ENCODE measurements around the gene KCNJ11.
"Not testable (repeated sequence)": the region's sequence is repeated elsewhere in the genome, so short reads cannot be mapped to it uniquely, and the experiment has no call there.

The KCNJ11 gene

GRCh38 chr11:17430616-17431015, 42.2 kb upstream of the KCNJ11 start:
- H3K4me3 ChIP-seq = no peak overlapping the region
- no peaks in the 10 kb centered on the region for H3K27me3 ChIP-seq
- no peaks in the 10 kb centered on the region for H3K9me3 ChIP-seq
- no peaks in the 10 kb centered on the region for H3K36me3 ChIP-seq
- H3K27ac ChIP-seq = peak overlapping the region; percentile 32 to 36
- peaks cover 0 to 21% (median 18%) of the 10 kb centered on the region in 4 donors for H3K4me1 ChIP-seq
- TF ChIP-seq, protein P1, sequence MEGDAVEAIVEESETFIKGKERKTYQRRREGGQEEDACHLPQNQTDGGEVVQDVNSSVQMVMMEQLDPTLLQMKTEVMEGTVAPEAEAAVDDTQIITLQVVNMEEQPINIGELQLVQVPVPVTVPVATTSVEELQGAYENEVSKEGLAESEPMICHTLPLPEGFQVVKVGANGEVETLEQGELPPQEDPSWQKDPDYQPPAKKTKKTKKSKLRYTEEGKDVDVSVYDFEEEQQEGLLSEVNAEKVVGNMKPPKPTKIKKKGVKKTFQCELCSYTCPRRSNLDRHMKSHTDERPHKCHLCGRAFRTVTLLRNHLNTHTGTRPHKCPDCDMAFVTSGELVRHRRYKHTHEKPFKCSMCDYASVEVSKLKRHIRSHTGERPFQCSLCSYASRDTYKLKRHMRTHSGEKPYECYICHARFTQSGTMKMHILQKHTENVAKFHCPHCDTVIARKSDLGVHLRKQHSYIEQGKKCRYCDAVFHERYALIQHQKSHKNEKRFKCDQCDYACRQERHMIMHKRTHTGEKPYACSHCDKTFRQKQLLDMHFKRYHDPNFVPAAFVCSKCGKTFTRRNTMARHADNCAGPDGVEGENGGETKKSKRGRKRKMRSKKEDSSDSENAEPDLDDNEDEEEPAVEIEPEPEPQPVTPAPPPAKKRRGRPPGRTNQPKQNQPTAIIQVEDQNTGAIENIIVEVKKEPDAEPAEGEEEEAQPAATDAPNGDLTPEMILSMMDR (IDR thresholded peaks at IDR 0.05) = no peak
- intact Hi-C loops (cut with DNase I; ENCODE audit: low total_unique reads) = no loop called here
- DNase-seq = no peak

GRCh38 chr11:17428925-17429324, 40.5 kb upstream of the KCNJ11 start:
- Histone ChIP-seq H3K9me3 (no peaks in the 10 kb centered on the region), H3K4me3 (no peak overlapping the region), H3K4me1 (peaks cover 0 to 21% (median 18%) of the 10 kb centered on the region in 4 donors), H3K36me3 (no peaks in the 10 kb centered on the region), H3K27me3 (no peaks in the 10 kb centered on the region), H3K27ac (no peak overlapping the region)
- DNase-seq = no peak
- TF ChIP-seq, protein P1 (IDR thresholded peaks at IDR 0.05) = no peak
- intact Hi-C loops (cut with DNase I; ENCODE audit: low total_unique reads) = no loop called here

- Histone ChIP-seq H3K36me3 (no peaks in the 10 kb centered on the region), H3K9me3 (no peaks in the 10 kb centered on the region), H3K27me3 (no peaks in the 10 kb centered on the region), H3K4me1 (peaks cover 0 to 21% (median 18%) of the 10 kb centered on the region in 4 donors), H3K27ac (no peak overlapping the region), H3K4me3 (no peak overlapping the region)
- intact Hi-C loops (cut with DNase I; ENCODE audit: low total_unique reads) = no loop called here
- DNase-seq = no peak
- TF ChIP-seq, protein P1 (IDR thresholded peaks at IDR 0.05) = no peak
Observed at GRCh38 chr11:17428261-17428660, 39.8 kb upstream of the KCNJ11 start.

DNA sequence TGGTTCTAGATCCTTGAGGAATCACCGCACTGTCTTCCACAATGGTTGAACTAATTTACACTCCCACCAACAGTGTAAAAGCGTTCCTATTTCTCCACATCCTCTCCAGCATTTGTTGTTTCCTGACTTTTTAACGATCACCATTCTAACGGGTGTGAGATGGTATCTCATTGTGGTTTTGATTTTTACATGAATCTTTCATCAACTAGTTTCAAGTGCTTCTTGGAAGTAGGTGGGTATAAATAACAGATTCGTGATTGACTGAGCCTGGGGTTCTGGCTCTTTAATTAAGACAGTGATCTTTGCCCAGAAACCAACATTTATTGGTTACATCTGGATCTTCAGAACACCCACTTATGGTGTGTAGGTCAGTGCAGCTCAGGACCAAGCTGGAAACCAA, 37.8 kb upstream of the KCNJ11 start:
- DNase-seq; H3K4me3 ChIP-seq; intact Hi-C loops (cut with DNase I; ENCODE audit: low total_unique reads); H3K27me3 ChIP-seq; H3K27ac ChIP-seq; H3K9me3 ChIP-seq; H3K36me3 ChIP-seq: not testable (repeated sequence)
- peaks cover 0 to 18% (median 10%) of the 10 kb centered on the region in 4 donors for H3K4me1 ChIP-seq

DNA sequence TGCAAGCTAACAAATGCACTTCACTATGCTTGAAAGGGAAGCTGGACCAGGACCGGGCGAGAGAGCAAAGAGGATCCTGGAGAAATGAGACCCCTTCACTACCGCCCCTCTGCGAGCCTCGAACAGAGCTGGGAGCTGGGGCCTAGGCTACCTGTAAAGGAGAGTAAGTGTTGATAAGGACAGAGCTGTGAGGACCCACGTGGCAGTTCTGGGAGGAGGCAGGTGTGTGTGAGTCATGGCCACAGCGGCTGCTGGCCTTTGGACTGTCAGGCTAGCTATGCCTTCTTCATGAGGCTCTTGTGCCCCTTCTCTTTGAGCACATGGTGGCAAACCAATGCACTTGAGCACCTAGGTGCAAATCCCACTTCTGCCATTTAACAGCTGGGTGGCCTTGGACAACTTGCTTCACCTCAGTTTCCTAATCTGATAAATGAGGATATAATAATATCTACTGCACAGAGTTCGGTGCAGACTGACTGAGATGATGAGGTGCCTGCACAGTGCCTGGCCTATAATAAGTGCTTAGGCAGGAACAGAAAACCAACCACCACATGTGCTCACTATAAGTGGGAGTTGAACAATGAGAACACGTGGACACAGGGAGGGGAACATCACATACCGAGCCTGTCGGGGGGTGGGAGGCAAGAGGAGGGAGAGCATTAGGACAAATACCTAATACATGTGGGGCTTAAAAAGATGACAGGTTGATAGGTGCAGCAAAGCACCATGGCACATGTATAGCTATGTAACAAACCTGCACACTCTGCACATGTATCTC, 35.3 kb upstream of the KCNJ11 start:
- TF ChIP-seq, protein P1 (IDR thresholded peaks at IDR 0.05) = no peak
- Histone ChIP-seq H3K4me3 (no peak overlapping the region), H3K4me1 (peaks cover 0 to 14% (median 1%) of the 10 kb centered on the region in 4 donors), H3K27ac (no peak overlapping the region), H3K27me3 (peaks cover 0 to 5% of the 10 kb centered on the region in 2 donors), H3K9me3 (no peaks in the 10 kb centered on the region), H3K36me3 (no peaks in the 10 kb centered on the region)
- no peak for DNase-seq
- intact Hi-C loops (cut with DNase I; ENCODE audit: low total_unique reads) = no loop called here

DNA sequence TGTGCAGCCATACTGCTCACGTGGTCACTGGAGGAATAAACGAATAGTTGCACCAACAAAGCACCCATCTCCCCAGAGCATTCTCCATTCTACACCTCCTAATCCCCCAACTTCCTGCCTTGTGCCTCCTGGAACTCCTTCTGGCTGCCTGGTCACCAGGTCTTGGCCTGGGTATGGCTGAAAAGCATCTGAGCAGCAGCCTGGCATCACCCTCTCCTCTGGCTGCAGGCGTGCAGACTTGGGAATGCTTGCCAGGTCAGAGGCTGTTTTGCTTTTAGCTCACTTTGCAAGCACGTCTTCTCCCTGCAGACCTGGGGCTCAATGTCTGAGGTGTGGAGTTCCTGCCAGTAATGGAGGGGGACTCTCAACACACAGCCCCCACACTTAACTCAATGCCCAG, 33.3 kb upstream of the KCNJ11 start:
- H3K36me3 ChIP-seq = no peaks in the 10 kb centered on the region
- no peak overlapping the region for H3K27ac ChIP-seq
- TF ChIP-seq, protein P1 (IDR thresholded peaks at IDR 0.05) = no peak
- H3K27me3 ChIP-seq = peaks cover 0 to 18% of the 10 kb centered on the region in 2 donors
- H3K4me1 ChIP-seq = peaks cover 0 to 14% (median 1%) of the 10 kb centered on the region in 4 donors
- no peak overlapping the region for H3K4me3 ChIP-seq
- intact Hi-C loops (cut with DNase I; ENCODE audit: low total_unique reads) = no loop called here
- no peaks in the 10 kb centered on the region for H3K9me3 ChIP-seq
- no peak for DNase-seq

Data from tibial artery (tissue), 4 donors.